HG03159 (cell line): ENCODE data around the gene ZNF300.
A peak's percentile ranks its signal among the peaks of the same experiment; 100 is the strongest.
"Not testable (repeated sequence)": the region's sequence is repeated elsewhere in the genome, so short reads cannot be mapped to it uniquely, and the experiment has no call there.

Experiments used
- ATAC-seq: cut with Tn5 transposase; IDR thresholded peaks from one replicate; pipeline ENCODE4 v1.9.1; 2021; ENCODE audit warnings: mild to moderate bottlenecking, moderate library complexity; ENCODE audit not compliant: unreplicated experiment

Gene ZNF300

GRCh38 chr5:150904479-150905311 is at the start of gene ZNF300:
Gene ZNF300, minus strand, starts transcription at chr5:150904980. Its CDS starts 1,825 bp downstream, at chr5:150903155.
- ATAC-seq, result peak; percentile 92

- ATAC-seq, result no peak
These were observed 43.8 kb upstream of the ZNF300 start for GRCh38 chr5:150948539-150948938.

GRCh38 chr5:150946351-150946905 is 41.6 kb upstream of the ZNF300 start:
- ATAC-seq, result no peak

GRCh38 chr5:150945947-150946346 is 41.2 kb upstream of the ZNF300 start:
- ATAC-seq, result no peak

- no peak for ATAC-seq
These were observed 40.7 kb upstream of the ZNF300 start for GRCh38 chr5:150945486-150945885.

GRCh38 chr5:150931368-150931965 is 26.7 kb upstream of the ZNF300 start:
- no peak for ATAC-seq

GRCh38 chr5:150918613-150919012 is 13.8 kb upstream of the ZNF300 start:
- ATAC-seq, result no peak

- ATAC-seq, result no peak
These were observed 7.6 kb upstream of the ZNF300 start for GRCh38 chr5:150912312-150912814.

- no peak for ATAC-seq
These were observed 518 bp upstream of the ZNF300 start for GRCh38 chr5:150905312-150905683.

GRCh38 chr5:150901446-150901845 is 3.3 kb downstream of the ZNF300 start:
- no peak for ATAC-seq

- ATAC-seq, result no peak
These were observed 9.1 kb downstream of the ZNF300 start for GRCh38 chr5:150895431-150896428.

GRCh38 chr5:150879358-150879757 is 25.4 kb downstream of the ZNF300 start:
- ATAC-seq, result no peak

- no peak for ATAC-seq
These were observed 42.7 kb downstream of the ZNF300 start for GRCh38 chr5:150862070-150862469.

- ATAC-seq, result no peak
These were observed 44.4 kb downstream of the ZNF300 start for GRCh38 chr5:150860246-150860821.

GRCh38 chr5:150856700-150857099 is 48.1 kb downstream of the ZNF300 start:
- not testable (repeated sequence) for ATAC-seq

GRCh38 chr5:150853561-150853960 is 51.2 kb downstream of the ZNF300 start:
- no peak for ATAC-seq

- no peak for ATAC-seq
These were observed 53.7 kb downstream of the ZNF300 start for GRCh38 chr5:150851039-150851438.

- ATAC-seq, result no peak
These were observed 56.5 kb downstream of the ZNF300 start for GRCh38 chr5:150848271-150848670.

GRCh38 chr5:150847334-150847695 is 57.5 kb downstream of the ZNF300 start:
- ATAC-seq, result no peak

GRCh38 chr5:150846654-150847333 is 58.0 kb downstream of the ZNF300 start:
- peak; percentile 95 for ATAC-seq
